ENCODE measurements around the gene MYLIP.
"Not testable (repeated sequence)": the region's sequence is repeated elsewhere in the genome, so short reads cannot be mapped to it uniquely, and the experiment has no call there.

The MYLIP gene

DNA sequence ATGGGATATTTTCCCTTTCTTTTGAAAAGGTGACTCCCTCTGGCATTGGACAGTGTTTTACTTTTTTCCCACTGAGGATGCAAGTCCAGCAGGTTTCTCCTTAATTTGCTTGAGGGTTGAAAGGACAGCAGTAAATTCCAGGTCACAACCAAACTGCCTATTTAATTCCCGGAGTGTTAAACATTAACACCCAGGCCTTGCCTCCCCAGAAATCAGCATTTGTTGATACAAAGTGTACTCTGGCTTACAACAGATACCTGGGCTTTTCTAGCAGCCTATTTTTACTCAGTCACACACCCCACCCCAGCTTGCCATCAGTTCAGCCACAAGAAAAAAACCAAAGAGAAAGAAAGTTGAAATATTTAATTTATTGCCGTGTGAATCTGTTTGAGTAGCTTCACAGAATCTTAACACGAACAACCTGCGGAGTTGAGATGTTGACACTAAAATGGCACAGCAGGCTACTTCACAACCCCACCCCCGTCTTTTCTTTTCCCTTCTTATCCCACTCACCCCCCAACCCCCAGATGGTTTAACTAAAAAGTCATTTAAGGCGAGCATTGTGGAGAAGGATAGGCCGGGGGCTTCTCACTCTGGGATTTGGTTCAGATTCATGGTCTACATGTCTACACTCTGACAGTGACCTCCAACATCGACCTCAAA is 45.7 kb downstream of the MYLIP start:
- DNase-seq (ENCODE audit: low spot score), result no peak

DNA sequence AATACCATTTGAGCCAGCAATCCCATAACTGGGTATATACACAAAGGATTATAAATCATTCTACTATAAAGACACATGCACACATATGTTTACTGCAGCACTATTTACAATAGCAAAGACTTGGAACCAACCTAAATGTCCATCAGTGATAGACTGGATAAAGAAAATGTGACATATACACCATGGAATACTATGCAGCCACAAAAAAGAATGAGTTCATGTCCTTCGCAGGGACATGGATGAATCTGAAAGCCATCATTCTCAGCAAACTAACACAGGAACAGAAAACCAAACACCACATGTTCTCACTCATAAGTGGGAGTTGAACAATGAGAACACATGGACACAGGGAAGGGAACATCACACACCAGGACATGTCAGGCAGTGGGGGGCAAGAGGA is 47.7 kb downstream of the MYLIP start:
- not testable (repeated sequence) for DNase-seq (ENCODE audit: low spot score)

DNA sequence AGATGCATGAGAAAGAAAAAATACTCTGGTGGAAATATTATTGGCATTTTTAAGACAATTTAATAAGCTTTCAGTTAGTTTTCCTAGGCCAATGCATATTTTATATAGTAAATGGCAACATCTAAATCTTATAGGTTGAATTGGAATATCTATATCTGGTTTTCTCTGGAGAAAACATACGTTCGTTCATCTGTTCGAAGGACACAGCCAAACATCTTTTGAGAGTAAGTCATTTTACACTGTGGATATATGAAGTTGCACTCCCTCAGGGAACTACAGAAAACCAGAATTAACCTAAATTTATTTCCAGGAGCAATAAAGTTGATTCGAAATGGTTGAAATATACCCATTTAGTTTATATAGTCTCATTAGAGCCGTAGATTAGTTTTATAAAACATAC is 49.0 kb downstream of the MYLIP start:
- DNase-seq (ENCODE audit: low spot score), result no peak

DNA sequence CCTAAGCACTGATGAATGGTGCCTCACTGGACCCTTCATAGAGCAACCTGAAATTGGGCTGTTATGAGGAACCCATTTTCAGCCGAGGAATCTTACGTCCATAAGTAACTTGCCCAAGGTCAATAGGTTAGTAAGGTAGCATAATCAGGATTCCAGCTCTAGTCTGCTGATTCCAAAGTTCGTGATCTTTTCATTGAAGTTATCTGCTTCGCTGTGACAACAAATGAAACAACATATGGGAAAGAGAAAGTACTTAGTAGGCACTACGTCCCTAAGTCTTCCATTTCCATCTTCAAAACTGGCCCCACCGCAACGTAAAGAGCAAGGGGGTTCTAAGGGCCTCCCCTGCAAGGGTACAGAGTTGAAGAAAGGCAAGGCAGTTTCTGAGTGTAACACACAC is 49.5 kb downstream of the MYLIP start:
- no peak for DNase-seq (ENCODE audit: low spot score)

DNA sequence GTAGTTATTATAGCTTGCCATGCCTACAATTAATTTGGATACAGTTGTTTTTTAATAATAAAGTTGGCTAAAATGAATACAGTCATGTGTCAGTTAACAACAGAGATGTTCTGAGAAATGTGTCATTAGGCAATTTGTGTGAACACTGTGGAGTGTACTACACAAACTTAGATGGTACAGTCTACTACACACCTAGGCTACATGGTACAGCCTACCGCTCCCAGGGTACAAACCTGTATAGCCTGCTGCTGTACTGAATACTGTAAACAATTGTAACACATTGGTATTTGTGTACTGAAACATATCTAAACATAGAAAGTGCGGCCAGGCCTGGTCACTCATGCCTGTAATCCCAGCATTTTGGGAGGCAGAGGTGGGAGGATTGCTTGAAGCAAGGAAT is 50.2 kb downstream of the MYLIP start:
- DNase-seq (ENCODE audit: low spot score), result no peak

DNA sequence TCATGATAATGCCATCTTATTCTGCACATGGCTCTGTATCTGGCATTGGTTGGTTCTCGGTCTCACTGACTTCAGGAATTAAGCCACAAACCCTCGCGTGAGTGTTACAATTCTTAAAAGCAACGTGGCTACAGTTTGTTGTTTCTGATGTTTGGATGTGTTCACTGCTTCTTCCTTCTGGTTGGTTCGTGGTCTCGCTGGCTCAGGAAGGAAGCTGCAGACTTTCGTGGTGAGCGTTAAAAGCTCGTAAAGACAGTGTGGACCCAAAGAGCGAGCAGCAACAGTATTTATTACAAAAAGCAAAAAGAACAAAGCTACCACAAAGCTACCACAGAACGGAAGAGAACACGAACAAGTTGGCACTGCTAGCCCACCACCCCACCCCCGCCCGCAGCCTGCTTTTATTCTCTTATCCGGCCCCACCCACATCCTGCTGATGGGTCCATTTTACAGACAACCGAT is 51.1 kb downstream of the MYLIP start:
- no peak for DNase-seq (ENCODE audit: low spot score)

DNA sequence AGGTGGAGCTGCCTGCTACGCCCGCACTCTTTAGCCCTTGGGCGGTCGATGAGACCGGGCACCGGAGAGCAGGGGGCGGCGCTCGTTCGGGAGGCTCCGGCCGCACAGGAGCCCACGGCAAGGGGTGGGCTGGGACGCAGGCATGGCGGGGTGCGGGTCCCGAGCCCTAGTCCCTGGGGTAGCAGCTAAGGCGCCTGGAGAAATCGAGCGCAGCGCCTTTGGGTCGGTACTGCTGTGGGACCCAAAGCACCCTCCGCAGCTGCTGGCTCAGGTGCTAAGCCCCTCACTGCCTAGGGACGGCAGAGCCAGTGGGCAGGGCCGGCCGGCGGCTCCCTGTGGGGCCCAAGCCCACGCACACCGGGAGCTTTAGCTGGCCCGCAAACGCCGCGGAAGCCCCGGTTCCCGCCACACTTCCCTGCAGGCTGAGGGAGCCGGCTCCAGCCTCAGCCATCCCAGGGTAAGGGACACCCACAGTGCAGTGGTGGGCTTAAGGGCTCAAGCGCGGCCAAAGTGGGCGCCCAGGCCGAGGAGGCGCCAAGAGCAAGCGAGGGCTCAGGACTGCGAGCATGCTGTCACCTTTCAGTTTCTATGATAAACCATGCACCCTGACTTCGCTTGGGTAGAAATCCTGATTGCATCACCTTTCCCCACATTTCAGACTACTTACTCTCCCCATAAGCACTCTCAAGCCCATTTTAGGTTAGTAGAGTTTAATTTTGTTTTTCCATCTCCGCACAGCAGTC is 52.0 kb downstream of the MYLIP start:
- no peak for DNase-seq (ENCODE audit: low spot score)

DNA sequence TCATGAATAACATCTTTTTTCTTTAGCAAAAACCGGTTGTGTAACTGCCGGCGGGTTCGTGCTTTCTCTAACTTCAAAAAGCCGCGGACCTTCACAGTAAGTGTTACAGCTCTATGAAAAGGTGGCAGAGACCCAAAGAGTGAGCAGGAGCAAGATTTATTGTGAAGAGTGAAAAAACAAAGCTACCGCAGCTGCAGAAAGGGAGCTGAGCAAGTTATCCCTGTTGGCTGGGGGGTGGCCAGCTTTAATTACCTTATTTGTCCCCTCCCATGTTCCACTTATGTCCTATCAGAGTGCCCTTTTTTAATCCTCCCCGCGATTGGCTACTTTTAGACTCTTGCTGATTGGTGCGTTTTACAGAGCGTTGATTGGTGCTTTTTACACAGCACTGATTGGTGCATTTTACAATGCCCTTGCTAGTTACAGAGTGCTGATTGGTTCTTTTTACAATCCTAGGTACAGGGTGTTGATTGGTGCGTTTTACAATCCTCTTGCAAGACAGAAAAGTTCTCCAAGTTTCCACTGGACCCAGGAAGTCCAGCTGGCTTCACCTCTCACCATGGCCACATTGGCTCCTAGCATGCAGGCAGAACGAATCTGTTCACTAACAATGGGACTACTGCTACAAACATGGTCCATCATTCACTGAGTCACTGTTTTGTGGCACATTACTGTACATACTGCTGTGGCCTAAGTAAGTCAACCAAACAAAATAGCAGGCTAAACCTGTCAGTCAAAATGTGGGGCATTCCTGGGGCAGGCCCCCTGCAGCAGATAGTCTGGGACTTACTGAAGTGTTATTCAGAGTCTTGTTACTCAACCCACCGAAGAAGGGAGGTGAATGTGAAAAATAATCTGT is 52.8 kb downstream of the MYLIP start:
- DNase-seq (ENCODE audit: low spot score), result no peak

DNA sequence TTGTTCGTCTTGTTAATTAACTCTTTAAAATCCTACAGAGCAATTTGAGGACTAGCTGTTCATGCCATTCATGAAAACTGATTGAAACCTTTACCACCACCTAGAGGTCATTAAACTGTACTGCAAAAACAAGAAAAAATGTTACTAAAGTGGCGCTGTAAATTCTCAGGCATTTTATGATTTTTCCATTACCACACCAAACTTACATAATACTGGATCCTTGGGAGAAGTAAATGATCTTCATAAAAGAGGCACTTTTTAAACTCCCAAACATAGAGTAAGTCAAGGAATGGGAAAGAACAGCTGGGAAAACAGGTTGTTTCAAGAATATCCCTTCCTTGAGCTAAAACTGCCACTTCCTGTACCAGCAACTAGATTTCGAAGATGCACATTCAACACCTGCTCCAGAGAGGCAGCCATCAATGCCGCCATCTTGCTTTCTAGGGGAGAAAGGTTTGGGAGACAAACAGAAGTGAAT is 54.3 kb downstream of the MYLIP start:
- DNase-seq (ENCODE audit: low spot score), result peak; percentile 54

DNA sequence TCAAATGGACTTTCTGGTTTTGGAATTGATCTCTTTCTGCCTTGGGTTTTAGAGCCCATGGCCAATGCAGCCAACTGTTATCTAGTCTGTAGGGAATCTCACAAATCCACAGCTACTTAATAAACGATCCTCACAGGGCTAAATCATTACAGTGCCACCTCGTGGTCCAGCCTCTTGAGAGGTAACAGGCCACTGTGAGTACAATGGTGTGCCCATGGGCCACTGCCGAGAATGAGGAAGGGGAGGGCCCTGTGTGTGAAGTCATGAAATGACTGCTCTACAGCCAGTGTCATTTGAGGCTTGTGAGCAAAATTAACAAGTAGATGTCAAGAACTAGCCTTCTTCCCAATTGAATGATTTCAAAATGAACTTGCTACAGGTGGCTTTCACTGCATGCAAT is 55.2 kb downstream of the MYLIP start:
- DNase-seq (ENCODE audit: low spot score), result no peak

DNA sequence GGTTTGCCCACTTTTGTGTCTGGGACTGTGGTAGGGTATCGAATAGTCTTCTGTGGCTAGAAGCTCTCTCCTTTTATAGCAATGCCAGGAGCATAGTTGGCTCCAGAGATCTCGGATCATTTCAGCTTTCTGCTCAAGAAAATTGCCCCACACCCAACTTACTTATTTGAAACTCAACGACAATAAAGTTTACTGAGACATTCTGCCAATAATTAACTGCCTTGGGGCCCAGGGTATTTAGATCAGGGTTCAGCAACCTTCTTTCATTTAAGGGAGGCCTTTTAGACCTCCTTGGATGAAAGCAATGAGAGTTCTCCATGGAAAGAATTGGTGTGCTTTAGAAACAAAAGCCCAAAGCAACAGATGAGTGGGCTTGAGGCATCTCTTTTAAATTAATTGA is 55.7 kb downstream of the MYLIP start:
- no peak for DNase-seq (ENCODE audit: low spot score)

DNA sequence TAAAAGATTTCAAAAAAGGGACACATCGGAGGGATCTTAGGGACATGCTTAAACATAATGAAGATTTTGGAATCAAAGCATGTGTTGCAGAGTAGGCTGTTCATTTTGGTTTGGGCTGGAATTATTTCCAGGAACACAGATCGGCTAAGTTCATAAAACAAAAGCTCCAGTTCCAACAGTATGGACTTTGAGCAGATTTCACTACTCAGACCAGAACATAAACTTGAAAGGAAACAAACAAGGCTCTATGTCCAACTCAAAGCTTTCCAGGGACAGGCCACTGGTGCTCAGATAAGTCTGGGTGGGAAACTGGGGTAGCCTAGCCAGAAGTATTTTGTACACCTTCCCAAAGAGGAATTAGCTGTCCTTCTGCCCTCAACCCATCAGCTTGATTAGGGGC is 58.3 kb downstream of the MYLIP start:
- no peak for DNase-seq (ENCODE audit: low spot score)

DNA sequence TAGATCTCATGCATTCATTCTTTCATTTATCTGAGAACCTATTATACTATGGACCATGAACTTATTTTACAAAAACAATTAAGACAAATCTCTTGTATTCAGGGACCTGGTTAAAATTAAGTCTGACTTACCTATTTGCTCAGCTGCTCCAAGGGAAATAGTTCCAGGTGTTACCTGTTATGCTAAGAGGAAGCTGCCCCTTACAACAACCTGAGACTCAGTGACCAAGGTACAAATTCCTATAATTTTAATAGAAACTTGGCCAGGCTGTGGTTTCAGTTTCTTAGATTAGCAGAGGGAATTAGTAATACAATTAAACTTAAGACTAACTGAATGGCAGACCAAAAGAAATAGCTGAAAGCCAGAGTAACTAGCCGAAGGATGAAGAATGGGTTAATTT is 61.3 kb downstream of the MYLIP start:
- DNase-seq (ENCODE audit: low spot score), result no peak

DNA sequence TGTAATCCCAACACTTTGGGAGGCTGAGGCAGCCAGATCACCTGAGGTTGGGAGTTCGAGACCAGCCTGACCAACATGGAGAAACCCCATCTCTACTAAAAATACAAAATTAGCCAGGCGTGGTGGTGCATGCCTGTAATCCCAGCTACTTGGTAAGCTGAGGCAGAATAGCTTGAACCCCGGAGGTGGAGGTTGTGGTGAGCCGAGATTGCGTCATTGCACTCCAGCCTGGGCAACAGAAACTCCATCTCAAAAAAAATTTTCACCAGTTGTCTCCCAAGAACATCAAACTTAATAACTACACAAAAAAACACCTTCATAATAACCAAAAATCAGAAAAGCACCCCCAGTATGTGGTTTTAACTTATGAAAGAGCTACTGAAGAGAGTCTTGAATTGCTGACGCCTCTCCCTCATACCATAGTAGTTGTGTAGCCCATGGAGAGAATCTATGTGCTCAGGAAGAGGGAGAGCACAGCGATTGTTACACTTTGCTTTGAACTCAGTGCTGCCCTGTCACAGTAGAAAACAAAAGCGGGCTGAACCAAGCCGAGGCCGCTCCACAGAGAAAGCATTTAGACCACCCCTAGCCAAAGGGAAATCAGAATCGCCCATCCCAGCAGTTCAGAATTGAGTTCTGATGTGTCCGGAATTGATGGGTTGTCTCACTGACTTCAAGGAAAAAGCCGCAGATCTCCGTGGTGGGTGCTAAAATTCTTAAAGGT is 67.5 kb downstream of the MYLIP start:
- DNase-seq (ENCODE audit: low spot score), result no peak

DNA sequence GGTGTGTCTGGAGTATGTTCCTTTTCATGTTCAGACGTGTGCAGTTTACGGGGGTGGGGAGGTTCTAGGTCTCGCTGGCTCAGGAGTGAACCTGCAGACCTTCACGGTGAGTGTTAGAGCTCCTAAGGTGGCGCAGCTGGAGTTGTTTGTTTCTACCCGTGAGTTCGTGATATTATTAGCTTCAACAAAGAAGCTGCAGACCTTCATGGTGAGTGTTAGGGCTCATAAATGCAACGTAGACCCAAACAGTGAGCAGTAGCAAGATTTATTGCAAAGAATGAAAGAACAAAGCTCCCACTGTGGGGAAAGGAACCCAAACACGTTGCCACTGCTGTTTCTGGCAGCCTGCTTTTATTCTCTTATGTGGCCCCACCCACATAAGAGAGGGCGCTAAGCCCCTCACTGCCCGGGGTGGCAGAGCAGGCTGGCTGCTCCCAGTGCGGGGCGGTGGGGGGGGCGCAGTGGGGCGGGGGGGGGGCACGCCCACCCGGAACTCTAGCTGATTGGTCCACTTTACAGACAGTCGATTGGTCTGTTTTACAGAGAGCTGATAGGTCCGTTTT is 68.2 kb downstream of the MYLIP start:
- no peak for DNase-seq (ENCODE audit: low spot score)

Measured in cerebellar cortex (tissue), 1 donor.